Measurements from ENCODE around the gene CTNNA3.

Gene CTNNA3

DNA sequence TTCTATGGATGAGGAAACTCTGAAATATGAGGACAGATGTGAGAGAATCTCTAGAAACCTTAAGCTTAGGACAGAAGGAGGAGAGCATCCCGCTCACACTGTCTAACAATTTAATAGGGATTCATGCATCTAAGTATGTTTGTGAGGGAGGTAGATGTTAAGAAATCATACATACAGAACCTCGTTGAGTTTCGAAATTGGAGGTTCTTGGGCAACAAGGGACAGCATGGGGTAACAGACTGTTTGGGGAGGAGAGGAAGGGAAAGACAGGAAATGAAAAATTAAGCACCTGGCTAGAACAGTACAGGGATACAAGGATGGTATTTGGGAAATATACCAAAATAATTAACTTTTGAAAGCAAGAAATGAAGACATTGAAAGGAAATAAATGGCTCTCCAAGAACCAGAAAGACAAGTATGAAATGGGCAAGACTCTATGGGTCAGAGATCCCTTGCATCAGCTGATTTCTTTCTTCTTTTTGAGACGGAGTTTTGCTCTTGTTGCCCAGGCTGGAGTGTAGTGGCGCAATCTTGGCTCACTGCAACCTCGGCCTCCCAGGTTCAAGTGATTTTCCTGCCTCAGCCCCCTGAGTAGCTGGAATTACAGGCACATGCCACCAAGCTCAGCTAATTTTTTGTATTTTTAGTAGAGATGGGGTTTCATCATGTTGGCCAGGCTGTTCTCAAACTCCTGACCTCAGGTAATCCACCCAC lies 207.9 kb downstream of the CTNNA3 start:
- no peak overlapping the region for H3K4me2 ChIP-seq (ENCODE audit: low read length)
- TF ChIP-seq, protein P1, sequence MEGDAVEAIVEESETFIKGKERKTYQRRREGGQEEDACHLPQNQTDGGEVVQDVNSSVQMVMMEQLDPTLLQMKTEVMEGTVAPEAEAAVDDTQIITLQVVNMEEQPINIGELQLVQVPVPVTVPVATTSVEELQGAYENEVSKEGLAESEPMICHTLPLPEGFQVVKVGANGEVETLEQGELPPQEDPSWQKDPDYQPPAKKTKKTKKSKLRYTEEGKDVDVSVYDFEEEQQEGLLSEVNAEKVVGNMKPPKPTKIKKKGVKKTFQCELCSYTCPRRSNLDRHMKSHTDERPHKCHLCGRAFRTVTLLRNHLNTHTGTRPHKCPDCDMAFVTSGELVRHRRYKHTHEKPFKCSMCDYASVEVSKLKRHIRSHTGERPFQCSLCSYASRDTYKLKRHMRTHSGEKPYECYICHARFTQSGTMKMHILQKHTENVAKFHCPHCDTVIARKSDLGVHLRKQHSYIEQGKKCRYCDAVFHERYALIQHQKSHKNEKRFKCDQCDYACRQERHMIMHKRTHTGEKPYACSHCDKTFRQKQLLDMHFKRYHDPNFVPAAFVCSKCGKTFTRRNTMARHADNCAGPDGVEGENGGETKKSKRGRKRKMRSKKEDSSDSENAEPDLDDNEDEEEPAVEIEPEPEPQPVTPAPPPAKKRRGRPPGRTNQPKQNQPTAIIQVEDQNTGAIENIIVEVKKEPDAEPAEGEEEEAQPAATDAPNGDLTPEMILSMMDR (IDR thresholded peaks at IDR 0.05): no peak

DNA sequence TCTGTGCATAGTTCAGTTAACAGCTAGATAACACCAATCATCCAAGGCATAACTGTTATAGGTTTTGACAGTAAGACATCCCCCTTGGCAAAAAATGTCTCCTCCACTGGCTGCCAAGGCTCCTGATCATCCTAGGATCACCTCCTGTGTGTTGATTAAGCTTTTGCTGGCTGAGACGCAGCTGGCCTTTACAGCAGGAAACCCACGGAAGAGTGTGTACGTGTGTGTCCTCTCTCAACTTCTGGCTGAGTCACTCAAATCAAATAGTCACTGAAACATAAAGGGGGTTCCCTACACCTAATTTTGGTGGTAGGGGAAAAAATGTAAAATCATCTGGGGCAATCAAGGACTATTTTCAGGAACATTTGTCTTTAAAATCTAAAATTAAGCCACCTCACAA lies 208.8 kb downstream of the CTNNA3 start:
- TF ChIP-seq, protein P1 (IDR thresholded peaks at IDR 0.05): no peak
- H3K27me3 ChIP-seq (ENCODE audit: control insufficient read depth, insufficient read depth, low read length): no peaks in the 10 kb centered on the region
- no peak overlapping the region for H3K4me3 ChIP-seq (ENCODE audit: low read depth, low read length)
- H3K27ac ChIP-seq: no peak overlapping the region
- no peaks in the 10 kb centered on the region for H3K9me3 ChIP-seq (ENCODE audit: control insufficient read depth, low read length)
- no peak overlapping the region for H2AFZ ChIP-seq
- no peaks in the 10 kb centered on the region for H3K36me3 ChIP-seq (ENCODE audit: control insufficient read depth, insufficient read depth, low read length)
- no peaks in the 10 kb centered on the region for H3K4me1 ChIP-seq
- H3K4me2 ChIP-seq (ENCODE audit: low read length): no peak overlapping the region
- no peaks in the 10 kb centered on the region for H3K79me2 ChIP-seq
- H3K9ac ChIP-seq: no peak overlapping the region

More for the DNA sequence above, 207.9 kb downstream of the CTNNA3 start:
- no peaks in the 10 kb centered on the region for H3K79me2 ChIP-seq
- H2AFZ ChIP-seq: no peak overlapping the region
- H3K4me1 ChIP-seq: no peaks in the 10 kb centered on the region
- no peaks in the 10 kb centered on the region for H3K27me3 ChIP-seq (ENCODE audit: control insufficient read depth, insufficient read depth, low read length)
- H3K36me3 ChIP-seq (ENCODE audit: control insufficient read depth, insufficient read depth, low read length): no peaks in the 10 kb centered on the region
- H3K9ac ChIP-seq: no peak overlapping the region
- H3K4me3 ChIP-seq (ENCODE audit: low read depth, low read length): no peak overlapping the region
- H3K27ac ChIP-seq: no peak overlapping the region
- H3K9me3 ChIP-seq (ENCODE audit: control insufficient read depth, low read length): no peaks in the 10 kb centered on the region

DNA sequence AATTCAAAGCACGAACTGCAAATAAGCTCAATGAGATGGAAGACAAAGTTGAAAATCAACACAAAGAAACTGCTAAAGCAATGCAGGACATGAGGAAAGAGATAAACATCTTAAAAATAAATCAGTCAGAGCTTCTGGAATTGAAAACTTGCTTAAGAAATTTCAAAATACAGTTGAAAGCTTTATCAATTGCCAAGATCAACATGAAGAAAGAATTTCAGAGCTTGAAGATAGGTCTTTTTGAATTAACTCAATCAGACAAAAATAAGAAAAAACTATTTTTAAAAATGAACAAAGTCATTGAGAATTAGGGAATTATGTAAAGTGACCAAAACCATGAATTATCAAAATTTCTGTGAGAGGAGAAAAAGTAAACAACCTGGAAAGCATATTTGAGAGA lies 218.1 kb downstream of the CTNNA3 start:
- H3K9me3 ChIP-seq (ENCODE audit: control insufficient read depth, low read length): no peaks in the 10 kb centered on the region
- no peak overlapping the region for H3K4me2 ChIP-seq (ENCODE audit: low read length)
- H2AFZ ChIP-seq: no peak overlapping the region
- H3K9ac ChIP-seq: no peak overlapping the region
- no peaks in the 10 kb centered on the region for H3K79me2 ChIP-seq
- TF ChIP-seq, protein P1 (IDR thresholded peaks at IDR 0.05): no peak
- no peak overlapping the region for H3K27ac ChIP-seq
- H3K36me3 ChIP-seq (ENCODE audit: control insufficient read depth, insufficient read depth, low read length): no peaks in the 10 kb centered on the region
- H3K4me1 ChIP-seq: no peaks in the 10 kb centered on the region
- no peaks in the 10 kb centered on the region for H3K27me3 ChIP-seq (ENCODE audit: control insufficient read depth, insufficient read depth, low read length)
- H3K4me3 ChIP-seq (ENCODE audit: low read depth, low read length): no peak overlapping the region

DNA sequence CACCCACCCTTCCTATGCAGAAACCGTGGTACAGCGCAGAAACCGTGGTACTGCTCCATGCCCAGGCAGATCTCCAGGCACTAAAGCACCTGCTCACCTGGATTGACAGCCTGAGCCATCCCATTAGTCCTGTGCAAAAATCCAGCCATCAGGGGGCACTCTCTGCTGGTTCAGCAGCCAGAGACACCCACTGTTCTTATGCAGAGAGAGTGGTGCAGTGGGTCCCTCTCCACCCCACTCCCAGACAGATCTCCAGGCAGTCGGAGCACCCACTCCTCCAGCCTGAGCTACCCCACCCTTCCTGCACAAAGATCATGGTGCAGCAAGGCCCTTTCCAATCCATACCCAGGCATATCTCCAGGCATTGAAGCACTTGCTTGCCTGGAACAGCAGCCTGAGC lies 219.8 kb downstream of the CTNNA3 start:
- no peaks in the 10 kb centered on the region for H3K4me1 ChIP-seq
- no peak overlapping the region for H3K9ac ChIP-seq
- no peaks in the 10 kb centered on the region for H3K9me3 ChIP-seq (ENCODE audit: control insufficient read depth, low read length)
- H3K36me3 ChIP-seq (ENCODE audit: control insufficient read depth, insufficient read depth, low read length): no peaks in the 10 kb centered on the region
- TF ChIP-seq, protein P1 (IDR thresholded peaks at IDR 0.05): no peak
- no peak overlapping the region for H2AFZ ChIP-seq
- H3K4me3 ChIP-seq (ENCODE audit: low read depth, low read length): no peak overlapping the region
- no peak overlapping the region for H3K4me2 ChIP-seq (ENCODE audit: low read length)
- no peaks in the 10 kb centered on the region for H3K27me3 ChIP-seq (ENCODE audit: control insufficient read depth, insufficient read depth, low read length)
- no peaks in the 10 kb centered on the region for H3K79me2 ChIP-seq
- no peak overlapping the region for H3K27ac ChIP-seq

Measured in parathyroid adenoma (tissue), 2 donors.